ENCODE data around the gene TOB1. TPM values are rescaled to one million over a fixed set of nuclear protein-coding genes. Genes with fewer than 3 reads are reported as not detected.

Gene TOB1
- total RNA-seq, 2 donors from 2014 or later, result 19.8 to 24.3 TPM

GRCh38 chr17:50836826-50837225 lies 29.3 kb downstream of the TOB1 start:
- H3K27me3 ChIP-seq (replicated peaks; ENCODE audit: insufficient read depth), result no peaks in the 10 kb centered on the region
- no peaks in the 10 kb centered on the region for H3K9me3 ChIP-seq
- ATAC-seq (ENCODE audit: insufficient number of reproducible peaks, low FRiP score, low read depth) (no peak), DNase-seq (ENCODE audit: low spot score) (no peak)
- no peaks in the 10 kb centered on the region for H3K36me3 ChIP-seq
- no peak for TF ChIP-seq CTCF (IDR thresholded peaks at IDR 0.05)
- no peak overlapping the region for H3K4me3 ChIP-seq
- H3K27ac ChIP-seq, result no peak overlapping the region
- no peaks in the 10 kb centered on the region for H3K4me1 ChIP-seq (ENCODE audit: control insufficient read depth in 1 of 2, low read depth in 2 of 2)

DNA sequence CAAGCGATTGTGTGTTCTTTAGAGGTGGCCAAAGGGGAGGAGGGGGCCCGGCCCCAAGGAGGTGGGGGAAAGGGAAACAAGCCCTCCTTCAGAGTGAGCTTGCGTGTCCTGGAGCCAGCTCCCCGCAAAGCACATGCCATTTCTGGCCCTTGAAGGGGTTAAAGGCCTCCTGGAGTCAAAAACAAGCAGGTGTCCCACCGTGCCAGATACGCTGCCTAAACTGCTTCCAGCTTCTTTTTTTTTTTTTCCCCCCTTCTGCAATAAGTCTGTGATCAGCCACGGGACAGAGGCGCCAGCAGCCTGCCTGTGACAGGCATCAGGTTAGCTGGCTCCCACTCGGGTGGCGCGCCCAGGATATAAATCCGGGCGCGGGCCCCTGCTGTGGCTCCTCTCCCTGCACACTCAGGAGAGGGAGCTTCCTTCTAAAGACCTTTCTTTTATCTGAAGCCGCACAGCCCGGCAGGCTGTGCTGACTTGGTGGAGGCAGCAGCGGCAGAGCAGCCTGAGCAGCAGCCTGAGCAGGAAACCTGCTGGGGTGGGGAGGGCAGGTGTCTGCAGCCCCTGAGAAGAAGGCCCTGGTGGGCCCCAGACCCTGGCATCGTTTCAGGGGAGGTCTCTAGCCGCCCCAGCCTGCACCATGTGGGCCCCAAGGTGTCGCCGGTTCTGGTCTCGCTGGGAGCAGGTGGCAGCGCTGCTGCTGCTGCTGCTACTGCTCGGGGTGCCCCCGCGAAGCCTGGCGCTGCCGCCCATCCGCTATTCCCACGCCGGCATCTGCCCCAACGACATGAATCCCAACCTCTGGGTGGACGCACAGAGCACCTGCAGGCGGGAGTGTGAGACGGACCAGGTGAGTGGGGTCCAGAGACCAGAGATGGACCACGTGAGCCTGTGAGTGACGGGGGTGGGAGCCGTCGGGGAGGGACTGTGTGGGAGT lies 30.6 kb downstream of the TOB1 start, which contains the start of gene WFIKKN2:
Gene WFIKKN2, plus strand, starts transcription at position 286 of the 934 bp plus-strand sequence. Its CDS starts 352 bp downstream, at position 638.
- H3K9me3 ChIP-seq, result no peaks in the 10 kb centered on the region
- H3K27me3 ChIP-seq (replicated peaks; ENCODE audit: insufficient read depth), result no peaks in the 10 kb centered on the region
- no peaks in the 10 kb centered on the region for H3K36me3 ChIP-seq
- ATAC-seq (ENCODE audit: insufficient number of reproducible peaks, low FRiP score, low read depth) (no peak), DNase-seq (ENCODE audit: low spot score) (no peak)
- no peak within 1 kb of the TSS for H3K27ac ChIP-seq
- H3K4me3 ChIP-seq, result peak within 1 kb of the TSS; percentile 71
- no peaks in the 10 kb centered on the region for H3K4me1 ChIP-seq (ENCODE audit: control insufficient read depth in 1 of 2, low read depth in 2 of 2)
- TF ChIP-seq CTCF (IDR thresholded peaks at IDR 0.05), result no peak

DNA sequence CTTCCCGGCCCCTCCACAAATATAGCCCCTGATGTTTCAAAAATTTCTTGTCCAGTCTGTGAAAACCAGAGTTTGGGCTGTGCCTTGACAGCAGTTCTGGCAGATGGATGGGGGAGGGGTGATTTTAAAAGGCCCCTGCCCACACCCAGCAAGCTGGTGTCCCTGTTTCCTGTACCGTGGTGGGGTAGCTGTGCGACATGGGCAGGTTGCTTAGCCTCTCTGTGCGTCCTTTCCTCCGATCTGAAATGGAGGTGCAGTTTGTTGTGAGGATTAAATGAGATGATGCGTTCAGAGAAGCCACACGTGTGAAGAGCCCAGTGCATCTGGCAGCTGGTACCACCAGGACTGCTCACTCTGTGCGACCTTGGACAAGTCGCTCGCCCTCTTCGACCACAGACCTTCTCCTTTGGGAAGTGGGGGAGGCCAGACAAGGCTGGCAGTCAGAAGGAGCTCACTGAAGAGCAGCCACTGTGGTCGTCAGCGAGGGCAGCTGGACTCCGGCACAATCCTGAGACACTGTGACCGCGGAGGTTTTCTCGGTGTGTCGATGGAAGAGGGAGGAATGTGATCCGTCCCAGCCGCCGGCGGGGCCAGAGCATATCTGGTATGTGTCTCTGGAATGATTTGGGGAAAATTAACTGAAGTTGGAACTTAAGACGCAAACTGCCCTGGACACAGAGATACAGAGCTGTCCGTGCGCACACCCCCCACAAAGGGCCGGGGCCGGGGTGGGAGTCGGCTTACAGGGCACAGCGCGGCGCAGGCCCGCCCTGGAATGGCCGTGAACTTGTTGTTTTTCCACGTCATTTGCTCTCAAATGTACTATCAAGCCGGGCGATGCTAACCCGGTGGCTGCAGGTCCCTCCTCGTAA lies 31.5 kb downstream of the TOB1 start:
- DNase-seq (ENCODE audit: low spot score) (no peak), ATAC-seq (ENCODE audit: insufficient number of reproducible peaks, low FRiP score, low read depth) (no peak)
- H3K9me3 ChIP-seq, result no peaks in the 10 kb centered on the region
- no peak for TF ChIP-seq CTCF (IDR thresholded peaks at IDR 0.05)
- no peak overlapping the region for H3K27ac ChIP-seq
- H3K4me3 ChIP-seq, result peak overlapping the region; percentile 71
- H3K27me3 ChIP-seq (replicated peaks; ENCODE audit: insufficient read depth), result no peaks in the 10 kb centered on the region
- no peaks in the 10 kb centered on the region for H3K4me1 ChIP-seq (ENCODE audit: control insufficient read depth in 1 of 2, low read depth in 2 of 2)
- no peaks in the 10 kb centered on the region for H3K36me3 ChIP-seq

GRCh38 chr17:50833510-50834428 lies 32.4 kb downstream of the TOB1 start:
- Histone ChIP-seq H3K27ac (no peak overlapping the region), H3K4me3 (no peak overlapping the region), H3K27me3 (replicated peaks; ENCODE audit: insufficient read depth) (no peaks in the 10 kb centered on the region), H3K9me3 (no peaks in the 10 kb centered on the region), H3K4me1 (ENCODE audit: control insufficient read depth in 1 of 2, low read depth in 2 of 2) (peaks cover 0 to 3% of the 10 kb centered on the region in 2 donors), H3K36me3 (no peaks in the 10 kb centered on the region)
- DNase-seq (ENCODE audit: low spot score) (no peak), ATAC-seq (ENCODE audit: insufficient number of reproducible peaks, low FRiP score, low read depth) (no peak)
- TF ChIP-seq CTCF (IDR thresholded peaks at IDR 0.05), result no peak
